ENCODE data around the gene PRKAG2.

DNA sequence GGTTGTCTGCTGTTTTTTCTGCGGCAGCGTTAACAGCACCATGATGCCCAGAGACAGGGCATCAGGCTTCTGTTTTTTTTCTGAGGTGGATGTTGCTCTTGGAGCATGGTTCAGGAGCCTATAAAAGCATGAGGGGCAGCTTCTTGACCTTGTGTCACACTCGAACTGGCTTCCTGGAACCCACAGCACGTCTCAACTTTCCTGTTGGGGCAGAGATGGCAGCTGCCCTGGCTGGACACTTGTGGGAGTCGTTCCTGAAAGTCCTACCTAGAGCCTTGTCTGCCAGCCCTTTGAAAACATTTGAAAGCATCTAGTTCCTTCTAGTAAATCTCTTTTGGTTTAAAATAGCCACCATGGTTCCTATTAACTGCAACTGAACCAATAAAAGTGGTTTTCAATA lies 28.9 kb upstream of the PRKAG2 start:
- TF ChIP-seq, protein P1, sequence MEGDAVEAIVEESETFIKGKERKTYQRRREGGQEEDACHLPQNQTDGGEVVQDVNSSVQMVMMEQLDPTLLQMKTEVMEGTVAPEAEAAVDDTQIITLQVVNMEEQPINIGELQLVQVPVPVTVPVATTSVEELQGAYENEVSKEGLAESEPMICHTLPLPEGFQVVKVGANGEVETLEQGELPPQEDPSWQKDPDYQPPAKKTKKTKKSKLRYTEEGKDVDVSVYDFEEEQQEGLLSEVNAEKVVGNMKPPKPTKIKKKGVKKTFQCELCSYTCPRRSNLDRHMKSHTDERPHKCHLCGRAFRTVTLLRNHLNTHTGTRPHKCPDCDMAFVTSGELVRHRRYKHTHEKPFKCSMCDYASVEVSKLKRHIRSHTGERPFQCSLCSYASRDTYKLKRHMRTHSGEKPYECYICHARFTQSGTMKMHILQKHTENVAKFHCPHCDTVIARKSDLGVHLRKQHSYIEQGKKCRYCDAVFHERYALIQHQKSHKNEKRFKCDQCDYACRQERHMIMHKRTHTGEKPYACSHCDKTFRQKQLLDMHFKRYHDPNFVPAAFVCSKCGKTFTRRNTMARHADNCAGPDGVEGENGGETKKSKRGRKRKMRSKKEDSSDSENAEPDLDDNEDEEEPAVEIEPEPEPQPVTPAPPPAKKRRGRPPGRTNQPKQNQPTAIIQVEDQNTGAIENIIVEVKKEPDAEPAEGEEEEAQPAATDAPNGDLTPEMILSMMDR (IDR thresholded peaks at IDR 0.05): no peak
- TF ChIP-seq POLR2A (IDR thresholded peaks at IDR 0.05) (no peak), POLR2AphosphoS5 (IDR thresholded peaks at IDR 0.05) (no peak)

All from breast epithelium (tissue), 3 donors.